ENCODE measurements around the gene NAGLU. TPM values are rescaled to one million over a fixed set of nuclear protein-coding genes. Genes with fewer than 3 reads are reported as not detected.

Gene NAGLU
- polyA plus RNA-seq, 1 of the 3 experiments (the other 2 are of a cell fraction), result 33.9 TPM

DNA sequence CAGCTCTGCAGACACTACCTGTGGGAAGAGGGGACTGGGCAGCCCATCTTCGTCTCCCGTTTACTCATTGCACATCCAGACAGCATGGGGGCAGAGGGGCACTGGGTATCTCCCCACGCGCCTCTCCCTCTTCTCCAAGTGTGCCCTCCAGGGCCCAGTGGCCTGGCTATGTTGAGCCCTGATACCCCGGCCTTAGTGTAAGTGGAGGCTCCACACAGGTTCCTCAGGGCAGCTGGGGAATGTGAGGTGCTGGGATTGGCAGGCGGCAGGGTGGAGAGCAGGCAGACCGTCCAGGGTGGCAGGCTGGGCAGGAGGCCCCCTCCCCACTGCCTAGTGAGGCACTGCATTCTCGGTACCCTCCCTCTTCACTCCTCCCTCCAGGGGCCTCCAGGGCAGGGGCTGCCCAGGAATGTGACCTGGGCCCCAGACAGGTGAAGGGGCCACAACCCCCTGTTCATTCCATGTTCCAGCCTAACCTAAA is 13.2 kb upstream of the NAGLU start:
- H3K36me3 ChIP-seq (replicated peaks in 1 of 2; ENCODE audit: control insufficient read depth in 1 of 2, insufficient read depth in 2 of 2, low read length in 1 of 2), result no peaks in the 10 kb centered on the region
- H3K9me3 ChIP-seq, result no peaks in the 10 kb centered on the region
- no peak for DNase-seq
- H3F3A ChIP-seq (replicated peaks; ENCODE audit: insufficient read depth), result peaks cover 64% of the 10 kb centered on the region
- no peak overlapping the region for H3K4me3 ChIP-seq (ENCODE audit: low read depth in 2 of 2, low read length in 1 of 2)
- peaks cover 16% of the 10 kb centered on the region for H3K79me2 ChIP-seq (ENCODE audit: insufficient read depth)
- no peak for TF ChIP-seq EP300 (IDR thresholded peaks at IDR 0.05; ENCODE audit: borderline replicate concordance in 1 of 2, low read depth in 1 of 2, low read length in 1 of 2)
- TF ChIP-seq, protein P1, sequence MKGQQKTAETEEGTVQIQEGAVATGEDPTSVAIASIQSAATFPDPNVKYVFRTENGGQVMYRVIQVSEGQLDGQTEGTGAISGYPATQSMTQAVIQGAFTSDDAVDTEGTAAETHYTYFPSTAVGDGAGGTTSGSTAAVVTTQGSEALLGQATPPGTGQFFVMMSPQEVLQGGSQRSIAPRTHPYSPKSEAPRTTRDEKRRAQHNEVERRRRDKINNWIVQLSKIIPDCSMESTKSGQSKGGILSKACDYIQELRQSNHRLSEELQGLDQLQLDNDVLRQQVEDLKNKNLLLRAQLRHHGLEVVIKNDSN (IDR thresholded peaks at IDR 0.05; ENCODE audit: borderline replicate concordance, low read depth), result no peak
- TF ChIP-seq RXRA (IDR thresholded peaks at IDR 0.05; ENCODE audit: borderline replicate concordance, low read depth), result no peak
- TF ChIP-seq, protein P2, sequence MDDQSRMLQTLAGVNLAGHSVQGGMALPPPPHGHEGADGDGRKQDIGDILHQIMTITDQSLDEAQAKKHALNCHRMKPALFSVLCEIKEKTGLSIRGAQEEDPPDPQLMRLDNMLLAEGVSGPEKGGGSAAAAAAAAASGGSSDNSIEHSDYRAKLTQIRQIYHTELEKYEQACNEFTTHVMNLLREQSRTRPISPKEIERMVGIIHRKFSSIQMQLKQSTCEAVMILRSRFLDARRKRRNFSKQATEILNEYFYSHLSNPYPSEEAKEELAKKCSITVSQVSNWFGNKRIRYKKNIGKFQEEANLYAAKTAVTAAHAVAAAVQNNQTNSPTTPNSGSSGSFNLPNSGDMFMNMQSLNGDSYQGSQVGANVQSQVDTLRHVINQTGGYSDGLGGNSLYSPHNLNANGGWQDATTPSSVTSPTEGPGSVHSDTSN (IDR thresholded peaks at IDR 0.05), result no peak
- no peak for TF ChIP-seq ELF1 (IDR thresholded peaks at IDR 0.05)
- TF ChIP-seq JUND (IDR thresholded peaks at IDR 0.05), result no peak
- TF ChIP-seq, protein P3, sequence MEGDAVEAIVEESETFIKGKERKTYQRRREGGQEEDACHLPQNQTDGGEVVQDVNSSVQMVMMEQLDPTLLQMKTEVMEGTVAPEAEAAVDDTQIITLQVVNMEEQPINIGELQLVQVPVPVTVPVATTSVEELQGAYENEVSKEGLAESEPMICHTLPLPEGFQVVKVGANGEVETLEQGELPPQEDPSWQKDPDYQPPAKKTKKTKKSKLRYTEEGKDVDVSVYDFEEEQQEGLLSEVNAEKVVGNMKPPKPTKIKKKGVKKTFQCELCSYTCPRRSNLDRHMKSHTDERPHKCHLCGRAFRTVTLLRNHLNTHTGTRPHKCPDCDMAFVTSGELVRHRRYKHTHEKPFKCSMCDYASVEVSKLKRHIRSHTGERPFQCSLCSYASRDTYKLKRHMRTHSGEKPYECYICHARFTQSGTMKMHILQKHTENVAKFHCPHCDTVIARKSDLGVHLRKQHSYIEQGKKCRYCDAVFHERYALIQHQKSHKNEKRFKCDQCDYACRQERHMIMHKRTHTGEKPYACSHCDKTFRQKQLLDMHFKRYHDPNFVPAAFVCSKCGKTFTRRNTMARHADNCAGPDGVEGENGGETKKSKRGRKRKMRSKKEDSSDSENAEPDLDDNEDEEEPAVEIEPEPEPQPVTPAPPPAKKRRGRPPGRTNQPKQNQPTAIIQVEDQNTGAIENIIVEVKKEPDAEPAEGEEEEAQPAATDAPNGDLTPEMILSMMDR (IDR thresholded peaks at IDR 0.05), result no peak
- TF ChIP-seq CHD2 (IDR thresholded peaks at IDR 0.05; ENCODE audit: low read length, partially characterized antibody), result no peak
- TF ChIP-seq TAF1 (IDR thresholded peaks at IDR 0.05; ENCODE audit: borderline replicate concordance, low read depth, low read length), result no peak
- TF ChIP-seq SIN3A (IDR thresholded peaks at IDR 0.05; ENCODE audit: borderline replicate concordance, low read depth, low read length), result no peak
- TF ChIP-seq SMC3 (IDR thresholded peaks at IDR 0.05; ENCODE audit: low read depth, low read length), result no peak
- TF ChIP-seq GATA2 (CRISPR knock-in tag; IDR thresholded peaks at IDR 0.05), result no peak
- TF ChIP-seq, protein P4, sequence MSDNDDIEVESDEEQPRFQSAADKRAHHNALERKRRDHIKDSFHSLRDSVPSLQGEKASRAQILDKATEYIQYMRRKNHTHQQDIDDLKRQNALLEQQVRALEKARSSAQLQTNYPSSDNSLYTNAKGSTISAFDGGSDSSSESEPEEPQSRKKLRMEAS (IDR thresholded peaks at IDR 0.05; ENCODE audit: low read depth), result no peak
- no peak for TF ChIP-seq RAD21 (IDR thresholded peaks at IDR 0.05; ENCODE audit: low read length)
- TF ChIP-seq, protein P5, sequence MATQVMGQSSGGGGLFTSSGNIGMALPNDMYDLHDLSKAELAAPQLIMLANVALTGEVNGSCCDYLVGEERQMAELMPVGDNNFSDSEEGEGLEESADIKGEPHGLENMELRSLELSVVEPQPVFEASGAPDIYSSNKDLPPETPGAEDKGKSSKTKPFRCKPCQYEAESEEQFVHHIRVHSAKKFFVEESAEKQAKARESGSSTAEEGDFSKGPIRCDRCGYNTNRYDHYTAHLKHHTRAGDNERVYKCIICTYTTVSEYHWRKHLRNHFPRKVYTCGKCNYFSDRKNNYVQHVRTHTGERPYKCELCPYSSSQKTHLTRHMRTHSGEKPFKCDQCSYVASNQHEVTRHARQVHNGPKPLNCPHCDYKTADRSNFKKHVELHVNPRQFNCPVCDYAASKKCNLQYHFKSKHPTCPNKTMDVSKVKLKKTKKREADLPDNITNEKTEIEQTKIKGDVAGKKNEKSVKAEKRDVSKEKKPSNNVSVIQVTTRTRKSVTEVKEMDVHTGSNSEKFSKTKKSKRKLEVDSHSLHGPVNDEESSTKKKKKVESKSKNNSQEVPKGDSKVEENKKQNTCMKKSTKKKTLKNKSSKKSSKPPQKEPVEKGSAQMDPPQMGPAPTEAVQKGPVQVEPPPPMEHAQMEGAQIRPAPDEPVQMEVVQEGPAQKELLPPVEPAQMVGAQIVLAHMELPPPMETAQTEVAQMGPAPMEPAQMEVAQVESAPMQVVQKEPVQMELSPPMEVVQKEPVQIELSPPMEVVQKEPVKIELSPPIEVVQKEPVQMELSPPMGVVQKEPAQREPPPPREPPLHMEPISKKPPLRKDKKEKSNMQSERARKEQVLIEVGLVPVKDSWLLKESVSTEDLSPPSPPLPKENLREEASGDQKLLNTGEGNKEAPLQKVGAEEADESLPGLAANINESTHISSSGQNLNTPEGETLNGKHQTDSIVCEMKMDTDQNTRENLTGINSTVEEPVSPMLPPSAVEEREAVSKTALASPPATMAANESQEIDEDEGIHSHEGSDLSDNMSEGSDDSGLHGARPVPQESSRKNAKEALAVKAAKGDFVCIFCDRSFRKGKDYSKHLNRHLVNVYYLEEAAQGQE (IDR thresholded peaks at IDR 0.05; ENCODE audit: low read depth, low read length), result no peak
- TF ChIP-seq, protein P6, sequence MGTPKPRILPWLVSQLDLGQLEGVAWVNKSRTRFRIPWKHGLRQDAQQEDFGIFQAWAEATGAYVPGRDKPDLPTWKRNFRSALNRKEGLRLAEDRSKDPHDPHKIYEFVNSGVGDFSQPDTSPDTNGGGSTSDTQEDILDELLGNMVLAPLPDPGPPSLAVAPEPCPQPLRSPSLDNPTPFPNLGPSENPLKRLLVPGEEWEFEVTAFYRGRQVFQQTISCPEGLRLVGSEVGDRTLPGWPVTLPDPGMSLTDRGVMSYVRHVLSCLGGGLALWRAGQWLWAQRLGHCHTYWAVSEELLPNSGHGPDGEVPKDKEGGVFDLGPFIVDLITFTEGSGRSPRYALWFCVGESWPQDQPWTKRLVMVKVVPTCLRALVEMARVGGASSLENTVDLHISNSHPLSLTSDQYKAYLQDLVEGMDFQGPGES (IDR thresholded peaks at IDR 0.05; ENCODE audit: low read depth, low read length), result no peak
- H4K20me1 ChIP-seq (ENCODE audit: insufficient read depth), result no peaks in the 10 kb centered on the region
- no peak overlapping the region for H2AFZ ChIP-seq (ENCODE audit: low read depth)
- H3K4me2 ChIP-seq, result 0 out of 2 replicates have a peak overlapping the region, but pooled peaks have one; percentile 81
- ChIA-PET CTCF (interaction anchor here (0.9 to 1.5 kb wide), 2 partner anchors 9 to 28 kb away, joined by 3 to 4 read pairs; no protein-coding TSS in a partner anchor), POLR2A (no interaction called here)
- H3K4me1 ChIP-seq (ENCODE audit: control insufficient read depth in 1 of 2, insufficient read depth in 2 of 2, low read depth in 1 of 2, low read length in 1 of 2), result peaks cover 38 to 53% of the 10 kb centered on the region in 2 experiments
- H3K27me3 ChIP-seq (ENCODE audit: insufficient read depth), result no peaks in the 10 kb centered on the region
- H3K27ac ChIP-seq (ENCODE audit: low read depth in 2 of 2, low read length in 1 of 2), result peak overlapping the region; percentile 29 to 100; a peak in 3 of 4 replicates
- H3K9ac ChIP-seq, result no peak overlapping the region
- 93% methylated on average over 8 of the region's 8 CpGs for WGBS (ENCODE audit: low lambda C conversion rate)
- H3K9me2 ChIP-seq, result no peaks in the 10 kb centered on the region
